ENCODE measurements around the gene JAK1. TPM values are rescaled to one million over a fixed set of nuclear protein-coding genes. Genes with fewer than 3 reads are reported as not detected.
A peak's percentile ranks its signal among the peaks of the same experiment; 100 is the strongest.

Gene JAK1
- total and polyA plus RNA-seq, 8 donors: 15.5 to 89.8 (median 50.7) TPM

DNA sequence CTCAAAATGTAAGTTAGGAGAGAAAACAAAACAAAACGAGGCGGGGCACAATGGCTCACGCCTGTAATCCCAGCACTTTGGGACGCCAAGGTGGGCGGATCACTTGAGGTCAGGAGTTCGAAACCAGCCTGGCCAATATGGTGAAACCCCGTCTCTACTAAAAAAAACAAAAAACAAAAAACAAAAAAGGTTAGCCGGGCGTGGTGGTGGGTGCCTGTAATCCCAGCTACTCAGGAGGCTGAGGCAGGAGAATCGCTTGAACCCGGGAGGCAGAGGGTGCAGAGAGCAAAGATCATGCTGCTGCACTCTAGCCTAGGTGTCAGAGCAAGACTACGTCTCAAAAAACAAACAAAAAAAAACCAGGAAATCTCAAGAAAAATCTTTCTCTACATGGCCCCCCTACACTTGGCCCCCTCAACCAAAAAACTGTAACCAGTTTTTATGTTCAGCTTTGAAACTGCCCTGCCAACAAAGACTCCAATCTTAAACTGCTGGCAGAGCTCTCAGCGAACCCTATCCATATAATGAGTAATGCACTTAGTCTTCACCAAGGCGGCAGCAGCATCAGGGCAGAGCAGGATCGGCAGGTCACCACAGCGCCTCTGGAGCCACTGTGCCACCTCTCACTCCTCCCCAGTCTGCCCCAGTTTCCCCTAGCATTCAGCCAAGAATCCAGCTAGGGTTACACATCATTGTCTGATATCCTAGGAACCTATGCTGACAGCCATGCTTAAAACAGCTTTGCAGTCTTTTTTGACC, 71.7 kb downstream of the JAK1 start:
- TF ChIP-seq, protein P1, sequence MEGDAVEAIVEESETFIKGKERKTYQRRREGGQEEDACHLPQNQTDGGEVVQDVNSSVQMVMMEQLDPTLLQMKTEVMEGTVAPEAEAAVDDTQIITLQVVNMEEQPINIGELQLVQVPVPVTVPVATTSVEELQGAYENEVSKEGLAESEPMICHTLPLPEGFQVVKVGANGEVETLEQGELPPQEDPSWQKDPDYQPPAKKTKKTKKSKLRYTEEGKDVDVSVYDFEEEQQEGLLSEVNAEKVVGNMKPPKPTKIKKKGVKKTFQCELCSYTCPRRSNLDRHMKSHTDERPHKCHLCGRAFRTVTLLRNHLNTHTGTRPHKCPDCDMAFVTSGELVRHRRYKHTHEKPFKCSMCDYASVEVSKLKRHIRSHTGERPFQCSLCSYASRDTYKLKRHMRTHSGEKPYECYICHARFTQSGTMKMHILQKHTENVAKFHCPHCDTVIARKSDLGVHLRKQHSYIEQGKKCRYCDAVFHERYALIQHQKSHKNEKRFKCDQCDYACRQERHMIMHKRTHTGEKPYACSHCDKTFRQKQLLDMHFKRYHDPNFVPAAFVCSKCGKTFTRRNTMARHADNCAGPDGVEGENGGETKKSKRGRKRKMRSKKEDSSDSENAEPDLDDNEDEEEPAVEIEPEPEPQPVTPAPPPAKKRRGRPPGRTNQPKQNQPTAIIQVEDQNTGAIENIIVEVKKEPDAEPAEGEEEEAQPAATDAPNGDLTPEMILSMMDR (IDR thresholded peaks at IDR 0.05): no peak
- Histone ChIP-seq H3K27me3 (no peaks in the 10 kb centered on the region), H3K27ac (no peak overlapping the region), H3K4me3 (no peak overlapping the region), H3K36me3 (no peaks in the 10 kb centered on the region), H3K4me1 (peaks cover 12 to 57% (median 33%) of the 10 kb centered on the region in 3 donors), H3K9me3 (no peaks in the 10 kb centered on the region)
- FAIRE-seq (no peak), DNase-seq (no peak), ATAC-seq (no peak)
- WGBS, 2 donors: 85 to 87% methylated on average over 16 of the region's 16 CpGs
- intact Hi-C loops (cut with DNase I): no loop called here

DNA sequence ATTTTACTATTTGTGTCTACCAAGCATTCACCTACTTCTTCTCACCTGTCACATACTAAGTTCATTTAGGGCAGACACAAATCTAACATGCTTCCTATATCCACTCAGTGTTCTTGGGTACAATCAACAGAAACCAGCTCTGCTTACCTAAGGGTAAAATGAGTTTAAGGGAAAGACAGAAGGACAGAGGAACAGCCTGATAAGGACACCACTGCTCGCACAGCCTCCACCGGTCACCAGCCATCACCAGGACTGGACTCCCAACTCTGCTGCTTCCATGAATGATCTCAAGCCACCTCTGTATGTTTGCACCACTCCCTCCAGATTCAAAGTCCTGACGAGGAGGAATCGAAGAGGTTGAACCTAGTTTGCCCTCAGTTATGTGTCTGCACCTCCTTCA, 72.4 kb downstream of the JAK1 start:
- Histone ChIP-seq H3K4me3 (no peak overlapping the region), H3K36me3 (no peaks in the 10 kb centered on the region), H3K27ac (no peak overlapping the region), H3K9me3 (no peaks in the 10 kb centered on the region), H3K4me1 (peaks cover 11 to 59% (median 28%) of the 10 kb centered on the region in 3 donors), H3K27me3 (no peaks in the 10 kb centered on the region)
- no peak for FAIRE-seq
- TF ChIP-seq, protein P1 (IDR thresholded peaks at IDR 0.05): no peak
- no peak for ATAC-seq
- 92% methylated on average over 4 of the region's 4 CpGs for WGBS, 2 donors
- intact Hi-C loops (cut with DNase I): no loop called here
- DNase-seq: no peak

DNA sequence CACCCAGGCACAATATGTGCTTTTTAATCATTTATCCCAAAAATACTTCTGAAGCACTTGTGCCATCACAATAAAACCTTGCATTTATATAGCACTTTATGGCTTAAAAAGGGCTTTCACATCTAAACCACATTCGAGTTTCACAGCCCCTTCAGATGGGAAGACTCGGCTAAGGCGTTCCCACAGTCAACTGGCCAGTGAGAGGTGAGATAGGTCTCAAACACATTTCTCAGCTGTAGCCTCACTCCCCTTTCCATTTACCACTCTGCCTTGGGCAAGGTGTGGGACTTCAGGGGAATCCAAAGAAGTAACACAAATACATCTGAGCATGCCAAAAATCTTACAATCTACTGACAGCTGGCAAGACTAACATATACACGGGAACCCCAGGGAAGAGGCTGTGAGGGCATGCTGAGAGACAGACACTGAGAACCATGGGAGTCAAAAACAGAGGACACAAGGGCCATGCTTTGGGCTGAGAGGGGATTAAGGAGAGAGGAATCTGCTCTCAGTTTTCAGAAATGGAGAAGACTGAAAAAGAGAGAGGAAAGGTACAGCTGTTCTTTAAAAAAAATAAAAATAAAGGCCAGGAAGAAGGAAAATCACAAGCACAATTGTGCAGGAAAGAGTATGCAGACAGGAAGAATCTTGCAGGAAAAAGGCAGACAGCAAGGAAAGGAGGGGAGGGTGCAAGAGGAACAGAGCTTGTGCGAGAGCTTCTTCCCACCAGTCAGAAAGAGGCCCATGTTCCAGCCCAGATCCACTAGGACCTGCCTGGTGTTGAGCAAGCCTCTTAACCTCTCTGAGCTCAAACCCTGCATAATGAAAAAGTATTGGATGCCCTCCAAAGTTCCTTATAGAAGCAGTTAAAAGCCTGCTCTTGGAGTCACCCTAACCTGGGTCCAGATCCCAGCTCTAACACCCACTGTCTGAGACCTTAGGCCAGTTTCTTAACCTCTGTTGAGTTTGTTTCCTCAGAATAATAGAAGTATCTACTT, 73.5 kb downstream of the JAK1 start:
- Histone ChIP-seq H3K36me3 (no peaks in the 10 kb centered on the region), H3K4me3 (no peak overlapping the region), H3K9me3 (no peaks in the 10 kb centered on the region), H3K27me3 (no peaks in the 10 kb centered on the region), H3K27ac (no peak overlapping the region), H3K4me1 (peaks cover 5 to 52% (median 18%) of the 10 kb centered on the region in 3 donors)
- intact Hi-C loops (cut with DNase I): no loop called here
- 67 to 71% methylated on average over 5 of the region's 5 CpGs for WGBS, 2 donors
- peak in 1 of 4 donors; percentile 11 for ATAC-seq
- DNase-seq: no peak
- TF ChIP-seq, protein P1 (IDR thresholded peaks at IDR 0.05): no peak
- FAIRE-seq: no peak

DNA sequence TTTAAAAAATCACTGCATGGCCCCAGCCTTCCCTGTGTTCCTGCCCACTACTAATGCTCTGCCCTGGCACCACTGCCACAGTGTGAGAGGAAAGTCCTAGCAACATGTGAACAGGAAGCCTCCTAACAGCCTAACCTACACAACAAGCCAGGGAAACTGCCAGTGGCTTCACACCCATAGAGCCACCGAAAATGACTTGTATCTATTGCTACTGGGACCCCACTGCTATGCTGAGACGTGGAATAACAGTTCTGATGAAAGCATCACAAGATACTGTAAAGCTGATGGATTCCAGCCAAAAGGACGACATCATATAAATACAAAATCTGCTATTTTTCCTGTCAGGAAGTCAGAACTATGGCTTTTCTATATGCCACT, 74.9 kb downstream of the JAK1 start:
- peak overlapping the region in 1 of 4 donors; percentile 10 for H3K27ac ChIP-seq
- DNase-seq: no peak
- WGBS, 2 donors: 37 to 50% methylated on average over 3 of the region's 3 CpGs
- H3K4me1 ChIP-seq: peaks cover 5 to 42% (median 14%) of the 10 kb centered on the region in 3 donors
- ATAC-seq: peak in 3 of 4 donors; percentile 48 to 56 (median 56)
- FAIRE-seq: no peak
- TF ChIP-seq, protein P1 (IDR thresholded peaks at IDR 0.05): no peak
- H3K27me3 ChIP-seq: no peaks in the 10 kb centered on the region
- H3K4me3 ChIP-seq: no peak overlapping the region
- no peaks in the 10 kb centered on the region for H3K9me3 ChIP-seq
- no peaks in the 10 kb centered on the region for H3K36me3 ChIP-seq
- intact Hi-C loops (cut with DNase I): no loop called here

Measured in pancreas (tissue), 10 donors.